ENCODE data around the gene MAGEB5.
"Not testable (repeated sequence)": the region's sequence is repeated elsewhere in the genome, so short reads cannot be mapped to it uniquely, and the experiment has no call there.

Gene MAGEB5

GRCh38 chrX:26215869-26216268, at the start of gene MAGEB5:
Gene MAGEB5, plus strand, starts transcription at chrX:26216169. Its CDS starts 1,133 bp downstream, at chrX:26217302.
- DNase-seq (ENCODE audit: low read depth in 2 of 2): no peak

- no peak for DNase-seq (ENCODE audit: low read depth in 2 of 2)
These were observed 23.8 kb upstream of the MAGEB5 start, which contains the start of gene MAGEB6 for GRCh38 chrX:26192204-26192603. Gene MAGEB6, plus strand, starts transcription at chrX:26192440. Its CDS starts 1,407 bp downstream, at chrX:26193847.

GRCh38 chrX:26203561-26203960, 12.4 kb upstream of the MAGEB5 start:
- no peak for DNase-seq (ENCODE audit: low read depth in 2 of 2)

- DNase-seq (ENCODE audit: low read depth in 2 of 2): not testable (repeated sequence)
These were observed 11.3 kb upstream of the MAGEB5 start for GRCh38 chrX:26204717-26205116.

GRCh38 chrX:26208012-26208411, 8.0 kb upstream of the MAGEB5 start:
- no peak for DNase-seq (ENCODE audit: low read depth in 2 of 2)

- no peak for DNase-seq (ENCODE audit: low read depth in 2 of 2)
These were observed 3.4 kb downstream of the MAGEB5 start for GRCh38 chrX:26219351-26219750.

- DNase-seq (ENCODE audit: low read depth in 2 of 2): no peak
These were observed 18.2 kb downstream of the MAGEB5 start for GRCh38 chrX:26234177-26234576.

GRCh38 chrX:26253526-26253925, 37.6 kb downstream of the MAGEB5 start:
- DNase-seq (ENCODE audit: low read depth in 2 of 2): no peak

GRCh38 chrX:26254436-26254835, 38.5 kb downstream of the MAGEB5 start:
- DNase-seq (ENCODE audit: low read depth in 2 of 2): no peak

GRCh38 chrX:26262121-26262523, 46.2 kb downstream of the MAGEB5 start:
- DNase-seq (ENCODE audit: low read depth in 2 of 2): no peak
